CD4-positive, alpha-beta T cell treated with Interleukin-17A for 4 hours (primary cell): ENCODE measurements around the gene FANCG.

Source experiments
- DNase-seq: peaks from one replicate; pipeline ENCODE4 v3.0.0-alpha.2; 2020; ENCODE audit warnings: mixed read lengths

FANCG gene

DNA sequence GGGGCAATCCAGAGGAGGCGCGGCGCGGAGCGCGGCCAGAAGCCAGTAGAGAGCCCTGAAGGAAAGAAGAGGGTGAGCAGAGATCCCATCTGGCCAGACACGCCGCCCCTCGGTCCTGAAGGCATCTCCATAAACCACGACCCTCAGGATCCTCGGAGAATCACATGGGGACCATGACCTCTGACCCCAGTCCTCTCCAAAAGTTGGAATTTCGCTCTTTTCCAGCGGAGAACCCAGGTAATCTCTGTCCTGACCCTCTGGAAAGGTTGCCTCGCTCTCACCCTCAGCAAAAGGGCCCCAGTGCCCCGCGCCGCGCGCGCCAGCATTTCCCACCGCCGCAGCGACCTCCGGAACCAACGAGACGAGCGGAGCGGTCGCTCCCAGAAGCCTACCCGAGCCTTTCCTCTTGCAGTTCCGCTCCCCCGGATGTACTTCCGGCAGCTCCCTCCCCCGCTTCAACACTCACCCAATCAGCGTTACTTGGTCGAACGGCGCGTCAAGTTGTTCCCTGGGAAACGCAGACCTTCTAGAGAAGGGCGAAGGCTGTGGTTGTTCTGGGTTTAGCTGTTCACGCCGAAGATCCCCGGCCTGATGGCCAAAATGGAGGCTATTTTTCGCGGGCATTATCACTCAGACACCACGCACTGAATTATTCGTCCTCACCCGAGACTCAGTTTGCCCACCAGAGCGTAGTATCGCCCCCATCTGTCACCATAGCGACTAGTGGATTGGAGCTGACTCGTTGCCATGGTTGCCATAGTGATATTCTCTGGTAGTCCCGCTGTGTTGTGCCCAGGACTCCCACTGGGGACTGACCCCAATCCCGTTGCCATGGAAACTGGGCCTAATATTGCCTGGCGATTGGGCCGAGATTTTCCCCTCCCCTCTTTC is 23.3 kb upstream of the FANCG start, which contains the start of gene STOML2:
STOML2 (minus strand) TSS at position 363 of the 891 bp plus-strand sequence; CDS start at position 326, 37 bp downstream.
- peak; percentile 92 for DNase-seq

DNA sequence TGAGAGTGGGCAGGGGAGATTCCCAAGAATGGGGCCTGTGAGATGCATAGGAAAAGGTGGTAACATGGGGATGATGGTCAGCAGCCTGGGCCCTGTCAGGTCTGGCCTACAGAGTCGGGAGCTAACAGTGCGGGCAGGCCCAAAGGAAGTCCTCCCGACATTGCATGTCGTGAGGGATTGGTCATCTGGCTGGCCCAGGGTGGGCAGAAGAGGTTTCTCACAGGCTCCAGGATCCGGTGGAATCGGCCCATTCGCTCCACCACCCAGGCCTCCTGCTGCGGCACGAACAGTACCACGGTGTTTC is 22.7 kb upstream of the FANCG start:
- no peak for DNase-seq

DNA sequence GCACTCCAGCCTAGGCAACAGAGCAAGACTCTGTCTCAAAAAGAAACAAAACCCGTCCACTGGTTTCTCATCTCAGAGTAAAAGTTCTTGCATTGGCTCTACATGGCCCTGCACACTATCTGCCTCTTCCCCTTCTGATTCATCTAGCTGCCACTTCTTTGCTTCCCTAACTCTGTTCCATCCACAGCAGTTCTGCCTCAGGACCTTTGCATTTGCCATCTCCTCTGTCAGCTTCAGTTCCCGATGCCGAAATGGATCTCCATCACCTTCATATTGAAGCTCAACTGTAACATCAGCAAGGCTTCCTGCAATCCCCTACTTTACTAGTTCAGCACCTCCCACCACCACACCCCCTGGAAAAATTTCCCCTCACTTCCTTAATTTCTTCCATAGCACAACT is 17.8 kb upstream of the FANCG start:
- no peak for DNase-seq

DNA sequence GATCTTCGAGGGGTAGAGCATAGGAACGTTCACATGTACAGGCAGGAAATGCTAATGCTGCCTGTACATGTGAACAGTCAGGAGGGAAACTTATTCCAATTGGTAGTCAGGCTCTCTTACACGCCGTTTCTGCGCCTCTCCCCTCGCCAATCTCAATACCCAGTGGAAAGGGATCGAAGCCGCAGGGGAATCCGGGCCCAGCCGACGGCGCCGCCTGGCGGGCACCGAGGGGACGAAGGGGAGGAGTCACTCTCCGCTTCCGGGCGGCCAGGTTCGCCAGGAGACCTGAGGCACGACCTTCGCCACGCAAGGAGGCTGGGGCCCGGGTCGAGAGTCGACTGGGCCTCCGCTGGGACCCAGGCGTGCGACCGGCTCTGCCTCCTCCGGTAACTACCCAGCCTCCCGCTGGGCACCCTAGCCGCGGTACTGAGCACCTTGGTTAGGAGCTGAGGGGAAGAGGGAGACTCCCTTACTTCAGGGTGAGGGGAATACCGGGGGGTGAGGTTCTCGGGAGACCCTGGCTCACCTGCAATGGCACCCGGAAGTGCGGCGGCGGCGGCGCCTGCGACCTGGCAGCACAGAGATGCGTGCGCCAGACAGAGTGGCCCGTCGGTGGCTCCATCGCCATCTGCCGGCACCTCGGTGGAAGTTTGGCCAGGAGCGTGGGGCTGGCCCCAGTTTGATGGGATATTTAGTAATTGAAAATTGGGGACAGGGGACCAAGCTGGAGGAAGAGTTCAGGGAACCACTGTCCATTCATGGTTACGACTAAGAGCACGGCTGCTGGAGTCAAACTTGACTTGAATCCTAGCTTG is 16.5 kb upstream of the FANCG start, which contains the start of gene PIGO:
PIGO (minus strand) TSS at position 557 of the 815 bp plus-strand sequence. CDS start 1,026 bp downstream, outside the sequence.
- peak; percentile 94 for DNase-seq

DNA sequence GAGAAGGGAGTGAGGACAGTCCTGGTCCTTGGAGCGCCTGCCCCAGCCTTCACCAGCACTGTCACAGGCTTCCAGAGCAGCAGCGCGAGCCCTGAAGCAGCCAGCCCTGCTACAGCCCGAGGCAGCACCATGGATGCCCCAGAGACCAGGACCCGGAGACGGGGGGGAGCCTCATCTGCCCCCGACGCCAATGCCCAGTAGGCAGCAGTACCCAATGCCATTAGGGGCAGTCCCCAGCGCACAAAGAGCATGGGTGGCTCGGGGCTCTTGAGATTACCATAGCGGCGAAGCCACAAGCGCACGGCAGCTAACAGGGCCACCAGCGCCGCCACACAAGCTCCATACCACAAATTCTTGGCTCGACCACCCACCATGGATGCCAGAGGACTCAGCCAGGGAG is 11.8 kb upstream of the FANCG start:
- no peak for DNase-seq

GRCh38 chr9:35089434-35089833 is 9.7 kb upstream of the FANCG start:
- DNase-seq = no peak

DNA sequence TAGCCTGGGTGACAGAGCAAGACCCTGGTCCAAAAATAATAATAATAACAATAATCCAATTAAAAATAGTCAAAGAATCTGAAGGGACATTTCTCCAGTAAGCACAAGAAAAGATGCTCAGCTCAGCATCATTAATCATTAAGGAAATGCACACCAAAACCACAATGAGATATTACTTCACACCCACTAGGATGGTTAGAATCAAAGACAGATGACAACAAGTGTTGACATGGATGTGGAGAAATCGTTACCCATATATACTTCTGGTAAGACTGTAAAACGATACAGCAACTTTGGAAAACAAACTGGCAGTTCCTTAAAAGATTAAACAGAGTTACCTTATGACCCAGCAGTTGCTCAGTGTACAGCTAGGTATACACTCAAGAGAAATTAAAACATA is 5.3 kb upstream of the FANCG start:
- DNase-seq = no peak

GRCh38 chr9:35079041-35079425 is 709 bp downstream of the FANCG start:
- DNase-seq = no peak

GRCh38 chr9:35078066-35078465 is 1.7 kb downstream of the FANCG start:
- DNase-seq = no peak

- DNase-seq = no peak
Measured at GRCh38 chr9:35076848-35077247, 2.9 kb downstream of the FANCG start.

- DNase-seq = no peak
Measured at GRCh38 chr9:35075358-35075757, 4.4 kb downstream of the FANCG start.

DNA sequence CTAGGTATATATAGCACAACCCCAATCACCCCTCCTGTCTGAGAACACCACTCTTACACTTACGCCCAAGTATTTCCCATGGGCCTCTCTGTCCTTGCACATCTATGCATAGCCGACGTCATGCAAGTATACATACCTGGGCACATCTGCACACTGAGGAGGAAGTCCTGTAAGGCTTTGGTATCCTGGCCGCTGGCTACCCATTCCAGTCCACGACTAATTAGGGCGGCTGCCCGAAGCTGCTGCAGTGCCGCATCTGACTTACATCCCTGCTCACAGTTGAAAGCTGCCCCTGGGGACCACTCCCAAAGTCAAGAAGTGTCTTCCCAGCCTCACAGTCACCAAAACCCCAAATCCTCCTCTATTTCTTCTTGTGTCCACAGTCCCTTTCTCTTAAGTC is 5.0 kb downstream of the FANCG start:
- no peak for DNase-seq

GRCh38 chr9:35074141-35074540 is 5.6 kb downstream of the FANCG start:
- DNase-seq = no peak

GRCh38 chr9:35073279-35073612 is 6.5 kb downstream of the FANCG start:
- DNase-seq = no peak

GRCh38 chr9:35072461-35073278 is 7.1 kb downstream of the FANCG start, which contains the start of gene VCP:
Gene VCP (minus strand): TSS chr9:35072625. CDS start chr9:35072353, 272 bp downstream.
- peak; percentile 96 for DNase-seq

DNA sequence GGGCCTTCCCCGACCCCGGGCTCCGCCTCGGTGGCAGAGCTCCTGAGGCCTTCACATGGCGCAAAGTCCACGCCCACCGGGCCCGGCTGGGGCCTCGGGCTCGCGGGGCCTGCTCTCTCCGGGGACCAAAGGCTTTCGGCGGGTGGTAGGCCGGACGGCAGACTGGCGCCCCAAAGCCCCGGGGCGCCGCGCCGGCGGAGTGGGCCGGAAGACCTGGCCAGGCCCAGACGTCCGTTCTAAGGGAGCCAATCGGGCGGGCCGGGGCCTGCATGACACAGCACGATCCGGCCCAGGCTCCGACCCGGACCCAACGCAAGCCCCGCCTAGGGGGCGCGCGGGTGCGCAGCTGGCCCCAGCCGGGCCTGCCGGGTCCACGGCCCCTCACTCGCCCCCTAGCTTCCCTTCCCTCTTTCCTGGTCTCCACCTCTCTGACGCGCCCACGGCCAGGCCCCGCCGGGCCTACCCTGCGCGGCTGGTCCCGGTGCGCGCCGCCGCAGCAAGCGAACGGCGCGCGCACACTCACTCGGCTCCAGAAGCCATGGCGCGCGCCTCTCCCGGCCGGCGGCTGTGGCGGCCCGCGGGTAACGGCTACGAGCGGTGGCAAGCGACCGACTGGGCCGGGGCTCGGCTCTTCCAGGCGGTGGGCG is 7.8 kb downstream of the FANCG start:
- DNase-seq = peak; percentile 77

DNA sequence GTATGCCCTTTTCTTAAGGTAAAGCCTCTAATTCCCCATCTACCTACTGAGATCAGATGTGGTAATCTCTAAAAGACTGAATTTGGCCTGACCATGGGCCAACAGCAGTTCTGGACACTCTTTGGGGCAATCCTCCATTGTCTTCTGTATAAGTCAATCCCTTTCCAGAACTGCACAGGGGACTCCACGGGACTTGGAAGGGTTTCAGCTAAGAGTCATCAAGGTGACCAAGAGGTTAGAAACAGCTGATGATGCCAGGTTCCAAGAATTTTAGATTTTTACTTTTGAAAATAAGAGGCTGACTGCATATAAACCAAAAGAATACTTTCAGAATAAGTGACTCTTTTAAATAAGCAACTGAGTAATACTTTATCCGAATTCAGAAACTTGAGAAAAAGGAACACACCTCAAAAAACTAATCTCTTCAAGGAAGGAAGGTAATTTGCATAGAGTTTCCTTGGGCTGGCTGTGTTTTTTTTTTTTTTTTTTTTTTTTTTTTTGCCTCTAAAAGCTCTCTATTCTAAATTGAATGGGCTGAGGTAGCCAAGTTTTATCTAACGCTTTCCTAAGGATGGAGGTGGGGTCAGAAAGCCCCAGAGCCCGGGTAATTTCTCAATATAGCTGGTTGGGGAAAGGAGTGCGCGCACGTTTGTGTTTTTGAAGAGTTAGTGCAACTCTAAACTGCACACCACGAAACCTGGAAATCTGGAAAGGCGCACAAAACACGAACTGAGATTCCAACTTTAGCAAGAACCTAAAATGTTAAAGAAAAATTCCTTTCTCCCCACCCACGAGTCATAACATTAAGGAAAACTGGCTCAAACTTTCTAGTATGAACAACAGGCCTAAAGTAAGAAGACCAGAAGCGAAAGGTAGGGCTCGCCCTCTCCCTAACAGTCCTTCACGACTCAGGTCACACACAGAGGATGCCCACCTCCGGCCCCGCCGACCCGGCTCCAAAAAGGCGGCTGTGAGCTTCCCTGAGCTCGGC is 8.6 kb downstream of the FANCG start:
- no peak for DNase-seq

DNA sequence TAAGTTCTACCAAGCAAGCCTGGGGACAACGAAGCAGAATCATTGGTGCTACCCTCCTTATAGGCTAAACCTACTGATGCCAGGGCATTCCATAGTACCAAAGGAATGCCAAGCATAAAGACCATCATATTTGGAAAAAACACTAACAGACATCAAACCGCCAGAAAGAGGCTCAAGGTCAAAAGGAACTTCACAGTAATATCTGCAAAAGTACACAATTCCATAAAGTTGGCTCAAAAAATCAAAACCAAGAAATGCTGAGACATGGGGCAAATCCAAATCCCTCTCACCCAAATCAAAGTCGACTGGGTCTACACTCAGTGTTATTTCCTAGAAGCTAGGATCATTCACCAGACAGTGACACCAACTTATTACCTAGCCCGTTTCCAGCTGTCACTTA is 10.7 kb downstream of the FANCG start:
- no peak for DNase-seq

- no peak for DNase-seq
Measured at GRCh38 chr9:35067056-35067455, 12.7 kb downstream of the FANCG start.

DNA sequence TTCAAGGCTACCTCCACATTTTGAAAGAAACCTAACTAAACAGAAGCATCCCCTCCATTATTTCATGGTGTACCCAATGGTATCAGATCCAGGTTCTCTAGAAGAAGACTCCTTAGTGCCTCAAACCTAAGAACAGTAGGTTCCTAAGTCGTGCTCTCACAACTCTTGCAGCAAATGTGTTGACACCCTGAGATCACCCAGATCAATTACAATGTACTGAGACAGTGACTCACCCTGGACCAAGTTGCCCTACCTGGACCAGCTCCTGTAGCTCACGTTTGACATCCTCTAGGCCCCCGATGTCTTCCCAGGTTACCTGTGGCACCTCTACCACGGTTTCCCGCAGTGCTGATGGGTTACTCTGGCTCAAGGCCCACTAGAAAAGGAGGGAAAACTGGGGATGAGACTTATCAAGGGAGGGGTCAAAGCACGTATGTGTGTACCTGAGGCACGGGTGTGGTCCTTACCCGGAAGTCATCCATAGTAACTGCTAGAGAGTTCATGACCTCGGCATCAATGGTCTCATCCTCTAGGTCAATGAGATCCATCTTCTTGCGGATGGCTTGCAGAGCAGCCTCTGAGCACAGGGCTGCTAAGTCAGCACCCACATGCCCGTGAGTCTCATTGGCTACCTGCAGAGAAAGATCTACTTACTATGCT is 19.1 kb downstream of the FANCG start:
- DNase-seq = no peak

- no peak for DNase-seq
Measured at GRCh38 chr9:35059438-35059837, 20.3 kb downstream of the FANCG start.
